NCI-H1092 (cell line): Measurements from ENCODE around the gene CCNL1.

Experiments
- DNase-seq: peaks from one replicate; lab custom pipeline; 2025; lab: John Stamatoyannopoulos, UW

The CCNL1 gene

GRCh38 chr3:157122832-157123427, 37.0 kb downstream of the CCNL1 start:
- DNase-seq, result no peak

- no peak for DNase-seq
Observed at GRCh38 chr3:157122116-157122515, 37.8 kb downstream of the CCNL1 start.

GRCh38 chr3:157121522-157121921, 38.4 kb downstream of the CCNL1 start:
- DNase-seq, result no peak

DNA sequence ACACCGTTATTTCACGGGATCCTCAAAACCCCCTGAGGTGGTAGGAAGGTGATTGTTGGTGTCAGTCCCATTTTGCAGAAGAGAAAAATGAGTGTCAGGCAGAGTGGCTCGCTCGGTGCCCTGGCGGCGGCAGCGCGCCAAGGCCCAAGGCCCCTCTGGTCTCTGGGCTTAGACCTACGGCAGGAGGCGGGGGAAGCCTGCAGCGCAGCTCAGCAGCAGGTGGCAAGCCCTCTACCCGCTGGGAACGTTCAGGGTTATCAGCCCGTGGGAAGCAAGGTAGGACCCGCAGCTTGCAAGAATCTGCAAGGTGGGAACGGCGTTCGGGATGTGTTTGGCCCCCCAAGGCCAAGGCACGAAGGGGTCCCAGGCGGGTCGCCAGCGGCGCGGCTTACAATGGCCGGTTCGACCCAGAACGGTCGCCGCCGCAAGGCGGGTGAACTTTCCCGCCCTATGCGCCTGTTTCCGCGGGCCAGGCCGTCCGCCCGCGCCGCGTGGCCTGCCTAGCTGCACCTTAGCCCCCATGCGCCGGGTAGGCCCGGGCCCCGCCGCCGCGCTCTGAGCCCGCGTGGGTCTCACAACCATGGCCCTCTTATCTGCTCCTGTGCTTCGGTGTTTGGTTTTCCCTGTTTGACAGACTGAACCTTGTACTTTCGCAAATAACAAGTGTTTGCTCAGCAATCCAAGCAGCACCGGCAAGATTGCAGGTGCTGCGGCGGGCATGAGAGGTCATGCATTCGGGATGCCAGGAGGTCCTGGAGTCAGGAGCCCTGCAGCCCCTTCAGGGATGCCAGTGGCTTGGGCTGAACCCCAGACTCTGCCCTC, 39.7 kb downstream of the CCNL1 start:
- DNase-seq, result no peak

DNA sequence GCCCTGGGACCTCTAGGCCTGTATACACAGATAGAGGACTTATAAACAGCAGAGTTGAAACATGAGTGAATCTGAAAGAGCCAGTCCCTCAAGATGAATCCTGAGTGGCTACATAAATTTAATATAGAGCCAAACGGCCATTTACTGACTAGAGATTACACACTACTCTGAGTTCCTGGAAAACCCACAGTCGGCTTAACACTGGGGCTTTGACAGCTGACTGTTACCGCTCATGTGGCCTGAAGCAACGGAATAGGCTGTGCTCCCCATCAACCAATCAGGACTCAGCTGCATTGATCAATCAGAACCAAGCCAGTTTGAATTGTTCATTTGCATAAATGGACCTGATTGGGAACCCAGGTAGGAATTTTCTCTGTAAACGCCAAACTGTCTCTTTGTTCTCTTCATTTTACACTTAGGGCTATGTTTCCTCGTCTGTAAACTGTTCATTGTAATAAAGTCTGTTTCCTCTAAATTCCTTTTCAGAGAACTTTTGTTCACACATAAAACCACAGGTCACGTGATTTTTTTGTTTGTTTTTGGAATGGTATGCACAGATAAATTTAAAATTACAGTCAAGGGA, 40.5 kb downstream of the CCNL1 start:
- DNase-seq, result no peak

GRCh38 chr3:157117875-157118654, 41.9 kb downstream of the CCNL1 start:
- DNase-seq, result no peak

DNA sequence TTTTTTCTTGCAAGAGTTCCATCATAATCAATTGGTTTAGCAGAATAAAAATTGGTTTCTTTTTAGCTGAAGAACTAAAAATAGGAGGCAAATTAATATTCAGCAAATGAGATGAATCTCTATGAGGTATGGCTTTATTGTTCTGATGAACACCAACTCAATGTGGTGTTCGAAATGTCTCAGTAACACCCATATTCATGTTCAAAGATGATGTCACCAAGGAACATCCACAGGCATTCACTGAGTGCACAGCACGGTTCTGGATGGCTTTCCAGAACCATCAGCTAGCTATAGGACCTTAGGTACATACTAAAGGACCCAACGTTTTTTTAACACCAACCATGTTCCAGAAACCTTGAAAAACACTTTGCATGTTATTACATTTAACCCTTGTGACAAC, 42.7 kb downstream of the CCNL1 start:
- no peak for DNase-seq

- no peak for DNase-seq
Observed at GRCh38 chr3:157116017-157116416, 43.9 kb downstream of the CCNL1 start.

- no peak for DNase-seq
Observed at GRCh38 chr3:157115069-157116006, 44.6 kb downstream of the CCNL1 start.

- DNase-seq, result no peak
Observed at GRCh38 chr3:157113832-157114505, 46.0 kb downstream of the CCNL1 start.

DNA sequence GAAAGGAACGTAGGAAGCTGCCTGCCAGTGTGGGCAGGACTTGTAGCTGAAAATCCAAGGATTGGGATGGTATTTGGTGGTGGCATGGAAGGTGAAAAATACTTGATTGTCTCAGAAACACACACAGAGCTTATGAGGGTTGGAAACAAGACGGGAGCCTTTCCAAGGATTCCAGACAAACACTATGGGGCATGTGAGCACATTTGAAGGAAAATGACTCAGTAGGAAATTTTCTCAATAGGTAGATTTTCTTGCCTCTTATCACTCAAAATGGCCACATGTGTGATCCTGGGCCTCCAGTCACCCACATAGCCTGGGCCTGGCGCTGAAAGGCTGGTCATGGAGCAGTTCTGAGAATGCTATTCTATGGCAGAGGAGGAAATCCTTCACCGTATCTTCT, 47.4 kb downstream of the CCNL1 start:
- DNase-seq, result no peak

- no peak for DNase-seq
Observed at GRCh38 chr3:157111518-157111917, 48.4 kb downstream of the CCNL1 start.

GRCh38 chr3:157110761-157111278, 49.1 kb downstream of the CCNL1 start:
- DNase-seq, result no peak

DNA sequence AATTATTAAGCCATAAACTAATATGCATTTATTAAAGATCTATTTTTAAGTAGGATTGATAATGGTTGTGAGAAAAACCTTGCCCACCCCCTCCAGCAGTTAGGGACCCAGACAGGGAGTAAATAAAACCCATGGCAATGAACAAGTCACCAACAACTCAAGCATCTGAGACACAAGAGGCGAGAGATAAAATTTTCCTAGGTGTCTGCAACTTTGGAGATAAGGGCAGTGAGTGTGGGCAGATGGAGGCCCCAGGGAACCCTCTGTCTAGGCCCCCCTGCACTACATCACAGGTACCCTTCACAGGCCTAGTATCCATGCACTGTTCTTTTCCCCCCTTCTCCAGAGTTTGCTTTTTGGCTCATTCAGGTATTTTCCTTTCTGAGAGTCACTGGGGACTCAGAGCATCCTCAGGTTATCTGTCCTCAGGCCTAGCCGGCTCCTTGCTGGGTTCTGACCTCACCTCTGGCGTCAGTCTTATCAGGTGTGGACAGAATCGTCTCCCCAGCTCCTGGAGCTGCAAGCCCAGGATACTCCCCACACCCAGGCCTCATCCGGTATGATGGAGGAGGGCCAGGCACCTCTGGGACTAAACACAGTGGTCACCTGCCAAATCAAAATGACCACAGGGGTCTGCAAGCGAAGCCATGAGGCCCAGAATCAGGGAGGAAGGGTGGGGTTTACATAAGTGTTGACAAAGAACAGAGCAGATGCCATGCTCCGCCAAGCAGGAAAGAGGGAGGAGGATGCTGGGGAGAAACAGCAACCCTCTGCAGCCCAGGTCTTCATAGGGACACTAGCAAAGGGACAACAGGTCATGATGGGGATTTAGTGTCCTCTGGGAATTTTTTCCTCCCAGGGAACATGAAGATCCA, 50.4 kb downstream of the CCNL1 start:
- no peak for DNase-seq

DNA sequence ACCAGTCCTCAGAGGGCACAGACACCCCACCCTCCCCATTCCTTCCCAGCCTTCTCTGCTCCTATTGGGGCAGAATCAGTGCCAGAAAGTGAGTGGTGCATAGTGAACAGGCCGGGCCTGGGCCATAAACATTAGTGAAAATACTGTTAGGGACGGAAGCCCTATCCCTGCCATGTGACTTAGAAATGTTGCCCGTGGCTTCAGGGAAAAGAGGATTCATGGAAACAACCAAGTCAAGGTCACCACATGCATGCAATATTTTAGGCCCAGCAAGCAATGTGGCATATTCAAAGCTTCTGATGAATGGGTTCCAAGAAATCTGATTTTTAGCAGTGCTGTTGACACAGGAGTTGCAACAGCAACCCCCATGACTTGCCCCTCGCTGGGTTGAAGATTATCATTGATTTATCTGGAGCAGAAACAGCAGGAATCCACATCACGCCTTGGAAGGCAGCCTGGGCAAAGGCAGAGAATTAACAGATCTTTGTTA, 52.3 kb downstream of the CCNL1 start:
- no peak for DNase-seq

DNA sequence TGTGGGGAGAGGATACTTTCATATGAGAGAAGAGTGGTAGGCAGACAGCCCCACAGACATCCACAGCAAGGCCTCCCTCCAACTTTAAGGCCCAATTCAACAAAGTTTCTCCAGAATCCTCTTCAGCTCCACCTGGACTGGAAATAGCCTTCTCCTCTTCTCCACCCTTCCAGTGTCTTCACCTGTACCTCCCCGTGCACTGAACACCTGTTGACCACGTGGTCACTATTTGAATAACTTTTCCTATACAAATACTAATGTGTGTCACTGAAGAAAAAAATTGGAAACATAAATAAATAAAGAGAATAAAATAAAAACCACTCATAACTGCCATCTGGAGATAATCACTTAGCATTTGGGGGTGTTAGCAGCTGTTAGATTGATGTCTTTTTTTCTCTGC, 52.9 kb downstream of the CCNL1 start:
- DNase-seq, result no peak

DNA sequence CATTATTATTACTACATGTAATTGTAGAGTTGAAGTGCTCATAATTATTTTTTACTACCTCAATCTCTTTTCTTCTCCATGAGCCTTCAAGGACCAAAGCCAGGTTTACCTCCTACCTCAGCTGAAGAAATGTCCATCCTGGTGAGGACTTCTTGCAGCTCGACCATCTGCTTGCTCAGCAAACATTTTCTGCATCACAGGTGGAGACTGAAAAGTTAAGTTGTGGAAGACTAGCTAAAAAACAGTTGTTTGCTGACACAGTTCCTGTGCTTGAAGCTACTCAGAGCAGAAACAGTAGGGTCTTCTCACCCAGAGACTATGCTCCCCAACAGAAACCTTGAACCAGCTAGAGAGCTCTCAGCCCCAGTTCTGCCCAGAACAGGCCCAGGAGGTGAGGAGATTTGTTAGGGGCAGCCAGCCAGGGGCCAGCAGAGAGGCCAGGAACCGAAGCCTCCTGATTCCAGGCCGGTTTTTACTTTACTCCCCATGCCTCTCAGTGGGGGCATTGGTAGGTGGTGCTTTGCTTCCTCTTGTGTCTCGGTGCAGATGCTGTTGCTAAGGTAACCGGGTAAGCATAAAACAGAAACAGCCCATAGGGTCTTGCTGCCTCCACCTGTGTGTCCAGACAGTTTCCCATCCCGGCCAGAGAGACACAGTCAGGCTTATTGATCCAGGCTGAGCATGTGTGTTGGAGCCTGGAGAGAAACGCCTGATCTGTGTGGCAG, 54.9 kb downstream of the CCNL1 start:
- DNase-seq, result no peak

DNA sequence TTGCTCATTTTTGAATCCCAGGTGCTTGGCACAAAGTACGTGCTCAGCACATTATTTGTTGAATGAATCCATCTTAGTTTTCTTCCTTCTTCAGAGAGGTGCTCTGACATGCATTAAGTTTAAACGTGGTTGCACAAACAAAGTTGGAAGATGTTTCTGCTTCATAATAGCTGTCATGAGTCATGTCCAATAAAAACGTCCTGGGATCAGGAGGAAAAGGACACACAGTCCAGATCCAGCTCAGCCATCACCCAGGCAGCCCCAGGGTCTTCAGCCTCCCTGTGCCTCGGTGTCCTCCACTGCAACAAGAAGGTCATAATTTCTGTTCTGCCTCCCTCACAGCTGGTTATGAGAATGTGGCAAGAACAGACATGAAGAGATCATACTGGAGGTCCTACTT, 55.4 kb downstream of the CCNL1 start:
- no peak for DNase-seq

DNA sequence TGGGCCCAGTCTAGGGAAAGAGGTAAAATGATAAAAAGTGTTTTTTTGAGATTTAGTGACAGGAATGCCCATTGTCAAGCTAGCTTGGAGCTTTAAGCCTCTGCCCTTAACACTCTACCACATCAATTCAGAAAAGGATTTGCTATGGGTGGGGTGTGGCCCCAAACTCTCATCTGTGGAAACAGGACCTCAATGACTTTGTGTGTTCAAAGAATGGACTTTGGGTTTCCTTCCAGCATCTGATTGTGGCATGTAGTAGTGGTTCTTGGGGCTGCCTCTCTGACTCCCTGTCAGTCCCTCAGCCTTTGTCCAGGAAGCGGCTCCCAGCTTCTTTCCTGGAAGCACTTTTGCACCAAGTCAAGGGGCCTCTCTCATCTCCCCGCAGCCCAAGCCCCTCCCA, 56.1 kb downstream of the CCNL1 start:
- DNase-seq, result no peak
